ENCODE results near the gene TNP2. TPM values are rescaled to one million over a fixed set of nuclear protein-coding genes. Genes with fewer than 3 reads are reported as not detected.

Gene TNP2
- total RNA-seq, 2 experiments from 2014 or later: not detected

DNA sequence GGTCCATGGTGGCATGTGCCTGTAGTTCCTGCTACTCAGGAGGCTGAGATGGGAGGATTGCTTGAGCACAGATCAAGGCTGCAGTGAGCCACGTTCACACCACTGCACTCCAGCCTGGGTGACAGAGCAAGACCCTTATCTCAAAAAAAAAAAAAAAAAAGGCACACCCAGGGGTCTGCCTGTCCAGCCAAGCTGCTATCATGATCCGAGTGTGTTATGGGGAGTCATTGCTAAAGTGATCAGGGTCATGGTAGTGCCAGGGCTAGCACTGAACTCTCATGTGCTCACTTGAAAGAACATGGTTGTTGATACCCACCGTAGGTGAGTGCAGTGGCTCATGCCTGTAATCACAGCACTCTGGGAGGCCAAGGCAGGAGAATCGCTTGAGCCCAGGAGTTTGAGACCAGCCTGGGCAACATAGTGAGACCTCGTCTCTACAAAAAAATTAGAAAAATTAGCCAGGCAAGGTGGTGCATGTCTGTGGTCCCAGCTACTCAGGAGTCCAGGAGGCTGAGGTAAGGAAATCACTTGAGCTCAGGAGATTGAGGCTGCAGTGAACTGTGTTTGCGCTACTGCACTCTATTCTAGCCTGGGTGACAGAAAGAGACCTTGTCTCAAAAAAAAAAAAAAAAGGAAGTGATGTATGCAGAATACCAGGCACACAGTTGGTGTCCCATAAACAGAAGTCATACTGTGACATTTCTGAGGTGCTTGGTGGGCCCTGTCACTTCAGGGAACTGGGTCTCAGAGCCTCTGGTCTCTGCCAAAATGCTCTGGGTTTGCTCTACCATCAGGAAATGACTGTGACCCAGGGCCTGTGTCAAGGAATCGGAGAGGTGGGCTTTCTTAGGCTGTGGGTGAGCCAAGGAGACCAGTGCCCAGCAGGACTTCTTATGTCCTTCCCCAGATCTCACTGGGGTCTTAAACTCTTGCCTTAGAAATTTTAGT lies 9.8 kb upstream of the TNP2 start:
- ATAC-seq (ENCODE audit: low read depth) (no peak), DNase-seq (no peak)
- Mint-ChIP-seq H3K27ac (peak overlapping the region; percentile 2), H3K9me3 (no peaks in the 10 kb centered on the region), H3K4me3 (no peak overlapping the region), H3K4me1 (peaks cover 12% of the 10 kb centered on the region), H3K27me3 (peaks cover 9% of the 10 kb centered on the region), H3K36me3 (peaks cover 1% of the 10 kb centered on the region)
- POLR2A ChIA-PET: no interaction called here

DNA sequence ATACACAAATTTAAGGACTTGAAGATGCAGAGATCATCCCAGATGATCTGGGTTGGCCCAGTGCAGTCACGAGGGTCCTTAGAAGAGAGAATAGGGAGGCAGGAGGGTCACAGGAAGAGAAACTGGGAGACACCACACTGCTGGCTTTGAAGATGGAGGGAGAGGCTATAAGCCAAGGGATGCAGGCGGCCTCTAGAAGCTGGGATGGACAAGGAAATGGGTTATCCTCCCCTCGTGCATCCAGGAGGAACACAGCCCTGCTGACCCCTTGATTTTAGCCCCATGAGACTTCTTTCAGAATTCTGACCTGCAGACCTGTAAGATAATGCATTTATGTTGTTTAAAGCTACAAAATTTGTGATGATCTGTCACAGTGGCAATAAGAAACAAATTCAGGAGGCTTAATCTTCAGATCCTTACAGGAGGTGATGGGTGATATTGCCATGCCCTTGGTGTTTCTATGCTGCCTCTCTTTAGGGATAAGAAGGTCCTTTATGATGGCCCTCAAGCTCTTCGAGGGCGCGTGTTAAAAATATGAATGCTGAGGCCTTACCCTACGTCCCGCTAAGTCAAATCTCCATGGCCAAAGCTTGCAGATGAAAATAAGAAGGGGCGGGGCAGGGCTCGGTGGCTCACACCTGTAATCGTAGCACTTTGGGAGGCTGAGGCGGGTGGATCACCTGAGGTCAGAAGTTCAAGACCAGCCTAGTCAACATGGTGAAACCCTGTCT lies 8.6 kb upstream of the TNP2 start:
- POLR2A ChIA-PET: interaction anchor here (1.1 kb wide), 1 partner anchor 22 kb away, joined by 4 read pairs; no protein-coding TSS in a partner anchor
- H3K27me3 Mint-ChIP-seq: peaks cover 9% of the 10 kb centered on the region
- H3K4me1 Mint-ChIP-seq: peaks cover 12% of the 10 kb centered on the region
- no peak overlapping the region for H3K27ac Mint-ChIP-seq
- no peaks in the 10 kb centered on the region for H3K36me3 Mint-ChIP-seq
- DNase-seq (no peak), ATAC-seq (ENCODE audit: low read depth) (no peak)
- H3K4me3 Mint-ChIP-seq: no peak overlapping the region
- no peaks in the 10 kb centered on the region for H3K9me3 Mint-ChIP-seq

DNA sequence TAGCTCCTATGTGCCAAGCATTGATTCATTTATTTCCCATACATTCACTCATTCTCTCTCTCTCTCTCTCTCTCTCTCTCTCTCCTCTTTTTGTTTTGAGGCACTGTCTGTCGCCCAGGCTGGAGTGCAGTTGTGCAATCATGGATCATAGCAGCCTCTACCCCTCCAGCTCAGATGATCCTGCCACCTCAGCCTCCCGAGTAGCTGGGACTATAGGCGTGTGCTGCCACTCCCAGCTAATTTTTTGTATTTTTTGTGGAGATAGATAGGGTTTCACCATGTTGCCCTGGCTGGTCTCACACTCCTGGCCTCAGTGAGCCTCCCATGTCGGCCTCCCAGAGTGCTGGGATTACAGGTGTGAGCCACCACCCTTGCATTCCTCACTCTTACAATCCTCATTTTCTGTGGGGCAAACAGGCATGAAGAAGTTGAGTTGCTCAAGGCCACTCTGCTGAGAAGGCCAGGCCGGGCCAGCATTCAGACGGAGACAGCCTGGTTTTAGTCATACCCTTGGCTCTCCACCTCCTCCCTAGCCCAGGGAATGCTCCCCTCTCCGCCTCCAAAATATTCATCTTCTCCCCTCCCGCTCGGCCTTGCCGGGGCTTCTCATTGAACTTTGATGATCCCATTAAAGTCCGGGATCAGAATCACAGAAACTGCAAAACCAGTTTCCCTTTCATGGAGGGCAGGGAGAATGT lies 7.9 kb upstream of the TNP2 start:
- ATAC-seq (ENCODE audit: low read depth) (no peak), DNase-seq (no peak)
- Mint-ChIP-seq H3K4me1 (peaks cover 12% of the 10 kb centered on the region), H3K9me3 (no peaks in the 10 kb centered on the region), H3K36me3 (no peaks in the 10 kb centered on the region), H3K27ac (no peak overlapping the region), H3K27me3 (peaks cover 6% of the 10 kb centered on the region), H3K4me3 (no peak overlapping the region)
- POLR2A ChIA-PET: interaction anchor here (0.9 to 1.1 kb wide), 2 partner anchors 19 to 22 kb away, joined by 3 to 4 read pairs; no protein-coding TSS in a partner anchor

DNA sequence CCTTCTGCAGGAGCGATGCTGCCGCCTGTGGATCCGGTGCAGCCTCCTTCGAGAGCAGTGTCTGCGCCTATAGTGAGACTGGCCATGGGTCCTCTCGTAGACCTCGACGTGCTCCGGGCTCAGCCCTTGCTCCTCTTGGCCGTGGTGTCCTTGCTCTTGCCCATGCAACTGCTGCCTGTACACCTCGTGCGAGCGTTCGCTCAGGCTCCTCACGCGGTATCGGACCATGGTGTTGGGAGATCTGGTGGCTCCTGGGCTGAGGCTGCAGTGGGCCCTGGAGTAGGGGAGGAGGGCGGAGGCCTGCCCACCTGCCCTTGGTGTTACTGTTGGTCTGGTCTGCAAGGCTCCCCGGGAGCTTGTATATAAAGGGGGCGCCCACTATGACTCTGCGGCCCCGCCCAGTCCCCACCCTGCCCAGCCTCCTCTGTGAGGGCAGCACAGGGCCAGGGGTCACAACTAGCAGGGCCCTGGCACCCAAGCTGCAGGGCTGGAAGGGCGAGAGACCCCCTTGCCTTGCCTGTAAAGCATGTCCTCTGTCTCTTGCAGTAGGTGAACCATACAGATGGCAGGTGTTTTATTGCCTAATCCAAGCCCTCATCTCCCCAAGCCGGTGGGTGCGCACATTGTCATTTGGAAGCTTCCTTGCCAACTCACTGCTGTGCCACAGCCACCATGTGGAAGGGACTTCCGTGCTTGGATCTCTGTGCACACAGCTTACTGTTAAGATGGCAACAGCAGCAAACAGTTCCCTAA lies 7.2 kb upstream of the TNP2 start, which contains the start of gene PRM2:
Gene PRM2, minus strand, starts transcription at position 338 of the 753 bp plus-strand sequence. Its CDS starts 110 bp downstream, at position 228.
- Mint-ChIP-seq H3K36me3 (no peaks in the 10 kb centered on the region), H3K4me1 (peaks cover 12% of the 10 kb centered on the region), H3K4me3 (no peak within 1 kb of the TSS), H3K27ac (no peak within 1 kb of the TSS), H3K27me3 (peaks cover 5% of the 10 kb centered on the region), H3K9me3 (no peaks in the 10 kb centered on the region)
- DNase-seq (no peak), ATAC-seq (ENCODE audit: low read depth) (no peak)
- POLR2A ChIA-PET: interaction anchor here (0.9 kb wide), 1 partner anchor 18 kb away, joined by 3 read pairs; no protein-coding TSS in a partner anchor

DNA sequence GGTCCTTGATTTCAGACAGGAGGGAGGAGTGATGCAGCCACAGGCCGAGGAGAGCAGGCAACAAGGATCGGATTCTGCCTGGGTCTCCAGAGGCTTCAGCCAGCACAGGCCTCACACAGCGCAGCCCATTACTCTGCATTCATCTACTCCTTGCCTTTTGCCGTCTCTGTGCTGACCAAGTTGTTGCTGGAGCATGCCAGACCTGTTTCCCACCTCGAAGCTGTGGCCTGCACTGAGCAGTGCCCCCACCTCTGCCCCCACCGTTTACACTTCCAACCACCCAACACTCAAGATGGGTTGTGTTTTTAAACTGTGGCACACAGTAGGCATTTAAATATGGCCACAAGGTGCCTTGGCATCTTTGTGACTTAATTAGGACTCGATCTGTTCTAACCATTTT lies 5.8 kb upstream of the TNP2 start:
- no peak for ATAC-seq (ENCODE audit: low read depth)
- no peak overlapping the region for H3K27ac Mint-ChIP-seq
- POLR2A ChIA-PET: no interaction called here
- H3K27me3 Mint-ChIP-seq: peaks cover 5% of the 10 kb centered on the region
- H3K9me3 Mint-ChIP-seq: no peaks in the 10 kb centered on the region
- H3K36me3 Mint-ChIP-seq: no peaks in the 10 kb centered on the region
- no peak for DNase-seq
- peaks cover 11% of the 10 kb centered on the region for H3K4me1 Mint-ChIP-seq
- H3K4me3 Mint-ChIP-seq: no peak overlapping the region

DNA sequence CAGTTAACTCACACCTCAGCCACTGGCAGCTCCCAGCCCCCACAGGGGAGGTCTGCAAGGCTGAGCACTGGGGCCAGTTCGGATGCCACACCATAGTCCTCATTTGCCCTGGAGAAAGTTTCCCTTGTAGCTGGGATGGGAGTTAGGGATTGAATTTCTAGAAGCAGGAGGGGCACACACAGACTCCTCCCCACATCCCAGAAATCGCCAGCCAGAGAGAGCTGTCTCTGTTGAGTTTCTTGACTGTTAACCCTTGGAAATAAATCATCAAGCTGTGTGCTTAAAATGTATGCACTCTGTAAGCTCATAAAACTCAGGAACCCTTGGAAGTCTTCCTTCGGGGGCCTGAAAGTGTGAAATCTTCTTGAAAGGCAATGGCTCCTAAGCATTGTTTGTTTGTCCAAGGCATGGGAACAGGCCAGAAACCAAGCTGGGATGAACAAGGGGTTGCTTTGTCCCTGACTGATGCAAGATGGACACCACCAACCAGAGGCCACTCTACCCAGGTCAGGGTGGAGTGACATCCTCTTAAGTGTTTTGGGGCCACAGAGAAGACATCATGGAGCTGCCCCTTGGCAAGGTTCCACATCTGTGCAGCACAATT lies 4.7 kb upstream of the TNP2 start:
- no peaks in the 10 kb centered on the region for H3K36me3 Mint-ChIP-seq
- H3K9me3 Mint-ChIP-seq: no peaks in the 10 kb centered on the region
- DNase-seq: no peak
- H3K27ac Mint-ChIP-seq: no peak overlapping the region
- no peak overlapping the region for H3K4me3 Mint-ChIP-seq
- peaks cover 5% of the 10 kb centered on the region for H3K27me3 Mint-ChIP-seq
- POLR2A ChIA-PET: interaction anchor here (0.9 to 1.5 kb wide), 5 partner anchors 10 to 25 kb away, joined by 3 read pairs; no protein-coding TSS in a partner anchor
- no peak for ATAC-seq (ENCODE audit: low read depth)
- H3K4me1 Mint-ChIP-seq: peaks cover 2% of the 10 kb centered on the region

DNA sequence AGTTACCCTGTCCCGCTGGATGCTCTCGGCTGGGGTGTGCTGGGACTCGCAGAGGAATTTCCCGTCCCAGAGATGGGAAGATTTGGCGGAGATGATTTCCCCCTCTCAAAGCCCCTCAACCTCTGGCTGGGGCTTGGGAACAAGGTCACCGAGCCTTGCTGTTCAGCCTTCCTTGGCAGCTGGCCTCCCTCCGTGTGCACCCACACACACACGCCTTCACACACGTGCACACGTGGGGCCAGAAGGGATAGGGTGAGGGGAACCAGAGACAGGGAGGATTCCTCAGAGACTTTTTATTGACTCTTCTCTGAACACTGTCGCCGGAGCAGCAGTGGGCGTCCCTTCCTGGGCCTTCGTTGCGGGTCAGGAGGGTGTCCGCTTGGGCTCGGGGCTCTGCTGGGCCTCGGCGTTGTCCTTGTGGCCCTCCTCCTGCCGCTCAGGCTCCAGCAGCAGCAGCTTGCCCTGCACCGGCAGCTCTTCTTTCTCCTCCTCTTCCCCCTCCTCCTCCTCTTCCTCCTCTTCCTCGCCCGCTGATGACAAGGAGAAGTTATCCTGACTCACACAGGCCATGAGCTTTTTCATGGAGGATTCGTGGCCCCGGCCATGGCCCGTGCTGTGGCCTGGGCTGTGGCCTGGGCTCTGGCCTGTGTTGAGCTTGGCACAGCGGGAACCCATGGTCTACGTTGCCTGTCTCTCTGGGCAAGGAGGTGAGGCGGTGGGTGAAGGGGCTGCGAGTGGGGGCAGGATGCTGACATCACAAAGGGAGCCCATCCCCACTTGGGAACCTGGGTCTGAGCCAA lies 4.0 kb upstream of the TNP2 start, which contains the start of gene PRM3:
Gene PRM3, minus strand, starts transcription at position 709 of the 800 bp plus-strand sequence. Its CDS starts 34 bp downstream, at position 675.
- H3K27ac Mint-ChIP-seq: no peak within 1 kb of the TSS
- no peaks in the 10 kb centered on the region for H3K4me1 Mint-ChIP-seq
- ATAC-seq (ENCODE audit: low read depth) (no peak), DNase-seq (no peak)
- H3K36me3 Mint-ChIP-seq: peaks cover 3% of the 10 kb centered on the region
- POLR2A ChIA-PET: interaction anchor here (1.0 to 1.5 kb wide), 4 partner anchors 10 to 26 kb away, joined by 3 read pairs; no protein-coding TSS in a partner anchor
- peaks cover 5% of the 10 kb centered on the region for H3K27me3 Mint-ChIP-seq
- H3K9me3 Mint-ChIP-seq: peaks cover 3% of the 10 kb centered on the region
- H3K4me3 Mint-ChIP-seq: no peak within 1 kb of the TSS

DNA sequence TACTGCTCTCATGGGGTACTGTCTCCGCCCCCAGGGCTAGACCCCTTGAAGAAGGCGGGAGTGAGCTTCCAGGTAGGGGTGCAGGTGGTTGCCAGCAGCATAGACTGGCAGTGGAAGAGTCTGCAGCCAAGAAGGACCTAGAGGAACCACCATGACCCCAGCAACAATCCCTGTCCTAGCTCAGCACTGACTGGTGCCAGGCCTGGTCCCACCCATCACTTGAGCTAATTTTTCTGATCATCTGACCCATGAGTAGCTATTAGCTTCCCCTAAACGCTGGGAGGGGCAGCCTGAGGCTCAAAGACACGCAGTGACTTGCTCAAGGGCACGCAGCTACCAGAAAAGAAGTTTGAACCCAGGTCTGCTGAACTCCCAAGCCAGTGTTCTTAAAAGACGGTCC lies 3.4 kb upstream of the TNP2 start:
- DNase-seq (no peak), ATAC-seq (ENCODE audit: low read depth) (no peak)
- peaks cover 5% of the 10 kb centered on the region for H3K27me3 Mint-ChIP-seq
- peaks cover 3% of the 10 kb centered on the region for H3K36me3 Mint-ChIP-seq
- peaks cover 3% of the 10 kb centered on the region for H3K9me3 Mint-ChIP-seq
- no peak overlapping the region for H3K4me3 Mint-ChIP-seq
- no peaks in the 10 kb centered on the region for H3K4me1 Mint-ChIP-seq
- POLR2A ChIA-PET: interaction anchor here (0.5 kb wide), 1 partner anchor 471 kb away, joined by 3 read pairs; no protein-coding TSS in a partner anchor
- no peak overlapping the region for H3K27ac Mint-ChIP-seq

DNA sequence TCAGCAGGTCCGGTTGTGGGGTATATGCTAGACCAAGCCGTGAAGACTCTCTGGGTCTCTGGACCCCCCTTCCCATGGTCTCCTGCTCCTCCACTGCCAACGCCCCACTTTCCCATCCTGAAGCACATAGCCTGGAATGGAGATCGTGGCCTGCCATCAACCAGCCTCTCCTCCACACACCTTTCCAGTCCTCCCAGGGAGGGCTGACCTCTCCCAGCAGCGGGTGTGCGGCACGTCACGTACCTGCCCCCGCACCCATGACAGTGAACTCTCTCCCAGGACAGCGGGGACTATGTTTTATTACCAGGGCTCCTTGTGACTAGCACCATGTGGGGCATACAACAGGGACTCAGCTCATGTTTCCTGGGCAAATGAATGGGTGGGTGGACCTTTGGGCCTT lies 2.5 kb upstream of the TNP2 start:
- H3K4me3 Mint-ChIP-seq: no peak overlapping the region
- H3K27me3 Mint-ChIP-seq: peaks cover 5% of the 10 kb centered on the region
- DNase-seq: no peak
- peaks cover 3% of the 10 kb centered on the region for H3K36me3 Mint-ChIP-seq
- ATAC-seq (ENCODE audit: low read depth): no peak
- no peak overlapping the region for H3K27ac Mint-ChIP-seq
- peaks cover 3% of the 10 kb centered on the region for H3K9me3 Mint-ChIP-seq
- POLR2A ChIA-PET: interaction anchor here (1.0 to 1.4 kb wide), 2 partner anchors 20 to 89 kb away, joined by 3 to 4 read pairs; no protein-coding TSS in a partner anchor
- no peaks in the 10 kb centered on the region for H3K4me1 Mint-ChIP-seq

DNA sequence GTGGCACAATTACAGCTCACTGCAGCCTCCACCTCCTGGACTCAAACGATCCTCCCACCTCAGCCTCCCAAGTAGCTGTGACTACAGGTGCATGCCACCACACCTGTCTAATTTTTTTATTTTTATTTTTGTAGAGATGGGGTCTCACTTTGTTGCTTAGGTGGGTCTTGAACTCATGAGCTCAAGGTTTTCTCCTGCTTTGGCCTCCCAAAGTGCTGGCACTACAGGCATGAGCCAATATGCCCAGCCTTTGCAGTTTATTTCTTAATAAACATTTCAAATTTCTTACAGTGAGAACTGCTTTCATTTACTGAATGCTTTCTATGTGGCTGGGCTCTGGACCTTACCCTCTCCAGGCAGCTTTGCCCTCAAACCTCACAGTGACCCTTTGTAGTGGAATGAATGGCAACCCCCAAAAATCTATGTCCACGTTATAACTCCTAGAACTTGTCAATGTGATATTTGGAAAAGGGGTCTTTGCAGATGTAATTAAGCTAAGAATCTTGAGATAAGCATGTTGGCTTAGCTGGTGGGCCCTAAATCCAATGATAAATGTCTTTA lies 1.6 kb upstream of the TNP2 start:
- ATAC-seq (ENCODE audit: low read depth) (no peak), DNase-seq (no peak)
- Mint-ChIP-seq H3K4me3 (no peak overlapping the region), H3K4me1 (peaks cover under 1% of the 10 kb centered on the region), H3K9me3 (peaks cover 3% of the 10 kb centered on the region), H3K27me3 (peaks cover 5% of the 10 kb centered on the region), H3K27ac (no peak overlapping the region), H3K36me3 (peaks cover 3% of the 10 kb centered on the region)
- POLR2A ChIA-PET: interaction anchor here (1.0 to 1.4 kb wide), 2 partner anchors 21 to 90 kb away, joined by 3 to 4 read pairs; no protein-coding TSS in a partner anchor

DNA sequence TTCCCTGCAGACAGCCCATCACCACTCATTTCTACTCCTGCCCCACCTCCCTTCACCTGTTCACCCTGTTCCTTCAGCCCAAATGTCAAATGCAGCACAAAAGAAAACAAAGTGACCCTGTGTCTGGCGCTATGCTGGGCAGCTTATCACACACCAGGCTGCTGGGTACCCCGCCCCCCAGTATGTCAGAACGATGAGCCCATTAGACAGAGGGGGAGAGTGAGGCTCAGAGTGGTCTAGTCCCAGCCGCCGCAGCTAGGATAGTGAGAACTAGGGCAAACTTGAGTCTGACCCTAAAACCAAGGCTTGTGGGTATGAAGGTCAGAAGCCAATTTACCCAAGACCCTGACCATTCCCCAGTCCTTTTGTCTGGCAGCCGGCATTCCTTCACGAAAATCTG lies 4.0 kb downstream of the TNP2 start:
- Mint-ChIP-seq H3K9me3 (peaks cover 3% of the 10 kb centered on the region), H3K4me3 (no peak overlapping the region), H3K4me1 (peaks cover 32% of the 10 kb centered on the region), H3K36me3 (peaks cover 3% of the 10 kb centered on the region), H3K27ac (peak overlapping the region; percentile 94), H3K27me3 (no peaks in the 10 kb centered on the region)
- DNase-seq (no peak), ATAC-seq (ENCODE audit: low read depth) (no peak)
- POLR2A ChIA-PET: interaction anchor here (0.9 to 3.6 kb wide), 3 partner anchors 11 to 32 kb away, joined by 3 to 23 read pairs (median 4); partner anchors contain the start of gene SOCS1

Measured in activated naive CD8-positive, alpha-beta T cell treated with anti-CD3 and anti-CD28 coated beads, Interleukin-2, amount 10 ng/mL, durations not matched to agents 7 days and 5 days (primary cell).